NB4 (cell line): ENCODE data around the gene UBR1.

Source experiments
- POLR2A ChIP-seq: IDR thresholded peaks from 2 replicates; pipeline ENCODE4 v1.6.1; 2011; ENCODE audit warnings: mild to moderate bottlenecking; ENCODE audit not compliant: insufficient read length; ENCODE audit errors: extremely low read depth
- TF ChIP-seq, protein P1 (sequence below): IDR thresholded peaks from one replicate; pipeline ENCODE4 v1.5.1; 2012; ENCODE audit warnings: low read depth, low read length
- TF ChIP-seq, protein P2 (sequence below): IDR thresholded peaks from 2 replicates; pipeline ENCODE4 v1.6.1; 2011; ENCODE audit warnings: low read depth, low read length

DNA sequence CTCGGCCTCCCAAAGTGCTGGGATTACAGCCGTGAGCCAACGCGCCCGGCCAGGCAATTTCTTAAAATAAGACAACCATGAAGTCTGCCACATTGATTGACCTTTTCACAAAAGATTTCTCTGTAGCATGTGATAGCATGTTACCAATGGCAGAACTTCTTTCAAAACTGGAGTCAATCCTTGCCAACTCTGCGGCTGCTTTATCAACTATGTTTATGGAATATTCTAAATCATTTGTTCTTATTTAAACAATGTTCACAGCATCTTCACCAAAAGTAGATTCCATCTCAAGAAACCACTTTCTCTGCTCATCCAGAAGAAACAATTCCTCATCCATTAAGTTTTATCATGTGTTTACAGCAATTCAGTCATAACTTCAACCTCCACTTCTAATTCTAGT, 9.4 kb downstream of the UBR1 start:
- TF ChIP-seq, protein P1, sequence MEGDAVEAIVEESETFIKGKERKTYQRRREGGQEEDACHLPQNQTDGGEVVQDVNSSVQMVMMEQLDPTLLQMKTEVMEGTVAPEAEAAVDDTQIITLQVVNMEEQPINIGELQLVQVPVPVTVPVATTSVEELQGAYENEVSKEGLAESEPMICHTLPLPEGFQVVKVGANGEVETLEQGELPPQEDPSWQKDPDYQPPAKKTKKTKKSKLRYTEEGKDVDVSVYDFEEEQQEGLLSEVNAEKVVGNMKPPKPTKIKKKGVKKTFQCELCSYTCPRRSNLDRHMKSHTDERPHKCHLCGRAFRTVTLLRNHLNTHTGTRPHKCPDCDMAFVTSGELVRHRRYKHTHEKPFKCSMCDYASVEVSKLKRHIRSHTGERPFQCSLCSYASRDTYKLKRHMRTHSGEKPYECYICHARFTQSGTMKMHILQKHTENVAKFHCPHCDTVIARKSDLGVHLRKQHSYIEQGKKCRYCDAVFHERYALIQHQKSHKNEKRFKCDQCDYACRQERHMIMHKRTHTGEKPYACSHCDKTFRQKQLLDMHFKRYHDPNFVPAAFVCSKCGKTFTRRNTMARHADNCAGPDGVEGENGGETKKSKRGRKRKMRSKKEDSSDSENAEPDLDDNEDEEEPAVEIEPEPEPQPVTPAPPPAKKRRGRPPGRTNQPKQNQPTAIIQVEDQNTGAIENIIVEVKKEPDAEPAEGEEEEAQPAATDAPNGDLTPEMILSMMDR: no peak
- TF ChIP-seq, protein P2, sequence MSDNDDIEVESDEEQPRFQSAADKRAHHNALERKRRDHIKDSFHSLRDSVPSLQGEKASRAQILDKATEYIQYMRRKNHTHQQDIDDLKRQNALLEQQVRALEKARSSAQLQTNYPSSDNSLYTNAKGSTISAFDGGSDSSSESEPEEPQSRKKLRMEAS: no peak
- no peak for TF ChIP-seq POLR2A
